ENCODE results near the gene LRMDA. TPM values are rescaled to one million over a fixed set of nuclear protein-coding genes. Genes with fewer than 3 reads are reported as not detected.

The LRMDA gene
- polyA plus RNA-seq, 3 donors: 39.8 to 59.6 (median 56.4) TPM

DNA sequence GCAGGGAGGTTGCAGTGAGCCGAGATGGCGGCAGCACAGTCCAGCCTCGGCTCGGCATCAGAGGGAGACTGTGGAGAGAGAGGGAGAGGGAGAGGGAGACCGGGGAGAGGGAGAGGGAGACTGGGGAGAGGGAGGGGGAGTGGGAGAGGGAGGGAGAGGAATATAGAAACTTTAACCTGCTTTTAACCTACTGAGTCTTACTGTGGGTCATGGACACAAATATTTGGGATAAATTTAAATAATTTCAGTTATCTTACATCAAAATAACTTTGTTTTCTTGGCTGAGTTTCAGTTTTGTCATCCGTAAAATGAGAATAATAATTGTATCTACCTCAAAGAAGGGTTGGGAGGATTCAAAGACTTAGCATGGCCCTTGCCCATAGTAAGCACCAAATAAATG, 319.8 kb downstream of the LRMDA start:
- Mint-ChIP-seq H3K4me1 (no peaks in the 10 kb centered on the region), H3K27me3 (ENCODE audit: low read depth in 3 of 3) (peaks cover 0 to 3% (median 0%) of the 10 kb centered on the region in 3 donors), H3K27ac (no peak overlapping the region), H3K9me3 (peaks cover 0 to 2% (median 0%) of the 10 kb centered on the region in 7 donors), H3K36me3 (peaks cover 4 to 18% of the 10 kb centered on the region in 2 donors), H3K4me3 (no peak overlapping the region)
- H3K4me3 ChIP-seq (replicated peaks in 1 of 3; ENCODE audit: low read depth in 2 of 3, low read length in 3 of 3): no peak overlapping the region
- H3K27me3 ChIP-seq (ENCODE audit: control insufficient read depth in 2 of 2, insufficient read depth in 2 of 2, low read length in 2 of 2): no peaks in the 10 kb centered on the region
- peaks cover 6% of the 10 kb centered on the region for H4K20me1 ChIP-seq (ENCODE audit: insufficient read depth, low read length)
- intact Hi-C loops (cut with micrococcal nuclease): no loop called here
- TF ChIP-seq, protein P1, sequence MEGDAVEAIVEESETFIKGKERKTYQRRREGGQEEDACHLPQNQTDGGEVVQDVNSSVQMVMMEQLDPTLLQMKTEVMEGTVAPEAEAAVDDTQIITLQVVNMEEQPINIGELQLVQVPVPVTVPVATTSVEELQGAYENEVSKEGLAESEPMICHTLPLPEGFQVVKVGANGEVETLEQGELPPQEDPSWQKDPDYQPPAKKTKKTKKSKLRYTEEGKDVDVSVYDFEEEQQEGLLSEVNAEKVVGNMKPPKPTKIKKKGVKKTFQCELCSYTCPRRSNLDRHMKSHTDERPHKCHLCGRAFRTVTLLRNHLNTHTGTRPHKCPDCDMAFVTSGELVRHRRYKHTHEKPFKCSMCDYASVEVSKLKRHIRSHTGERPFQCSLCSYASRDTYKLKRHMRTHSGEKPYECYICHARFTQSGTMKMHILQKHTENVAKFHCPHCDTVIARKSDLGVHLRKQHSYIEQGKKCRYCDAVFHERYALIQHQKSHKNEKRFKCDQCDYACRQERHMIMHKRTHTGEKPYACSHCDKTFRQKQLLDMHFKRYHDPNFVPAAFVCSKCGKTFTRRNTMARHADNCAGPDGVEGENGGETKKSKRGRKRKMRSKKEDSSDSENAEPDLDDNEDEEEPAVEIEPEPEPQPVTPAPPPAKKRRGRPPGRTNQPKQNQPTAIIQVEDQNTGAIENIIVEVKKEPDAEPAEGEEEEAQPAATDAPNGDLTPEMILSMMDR (IDR thresholded peaks at IDR 0.05): no peak
- no peak for DNase-seq
- H3K9me3 ChIP-seq (replicated peaks in 1 of 2; ENCODE audit: control insufficient read depth in 1 of 2, insufficient read depth in 1 of 2, low read length in 2 of 2): no peaks in the 10 kb centered on the region
- H3K4me2 ChIP-seq (replicated peaks; ENCODE audit: extremely low read depth, low read length, poor library complexity, severe bottlenecking): no peak overlapping the region
- WGBS (ENCODE audit: insufficient coverage): no CpG with 5 or more reads among the region's 6 CpGs
- no peaks in the 10 kb centered on the region for H3K79me2 ChIP-seq (ENCODE audit: insufficient read depth, low read length)
- H3K4me1 ChIP-seq (ENCODE audit: control insufficient read depth in 1 of 2, insufficient read depth in 2 of 2, low read length in 2 of 2): no peaks in the 10 kb centered on the region
- H3K9ac ChIP-seq (ENCODE audit: insufficient read depth, low read length, poor library complexity, severe bottlenecking): no peak overlapping the region
- H2AFZ ChIP-seq (ENCODE audit: insufficient read depth, low read depth, low read length, poor library complexity, severe bottlenecking): no peak overlapping the region
- peaks cover 1 to 2% of the 10 kb centered on the region in 2 donors for H3K36me3 ChIP-seq (replicated peaks in 1 of 2; ENCODE audit: control insufficient read depth in 1 of 2, insufficient read depth in 2 of 2, low read length in 2 of 2)
- H3K27ac ChIP-seq (ENCODE audit: low read depth in 1 of 2, low read length in 2 of 2): no peak overlapping the region

DNA sequence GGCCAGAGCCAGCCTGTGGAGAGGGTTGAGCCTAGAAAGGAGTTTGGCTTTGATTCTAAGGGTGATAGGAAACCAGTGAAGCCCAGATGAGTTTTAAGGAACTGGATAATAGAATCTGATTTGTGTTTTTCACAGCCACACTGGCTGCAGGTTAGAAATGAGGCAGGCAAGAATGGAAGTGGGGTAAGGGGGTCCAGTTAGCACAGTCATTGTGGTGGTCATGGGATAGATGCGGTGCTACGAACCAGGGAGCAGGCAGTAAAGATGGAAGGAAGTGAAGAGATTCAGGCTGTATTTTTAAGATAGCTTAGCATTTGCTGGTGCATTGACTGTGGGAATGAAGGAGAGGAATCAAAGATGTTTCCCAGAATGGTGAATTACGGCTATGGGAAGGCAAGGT, 322.2 kb downstream of the LRMDA start:
- Histone ChIP-seq H3K27me3 (ENCODE audit: control insufficient read depth in 2 of 2, insufficient read depth in 2 of 2, low read length in 2 of 2) (no peaks in the 10 kb centered on the region), H3K9me3 (replicated peaks in 1 of 2; ENCODE audit: control insufficient read depth in 1 of 2, insufficient read depth in 1 of 2, low read length in 2 of 2) (no peaks in the 10 kb centered on the region), H3K79me2 (ENCODE audit: insufficient read depth, low read length) (no peaks in the 10 kb centered on the region), H3K4me3 (replicated peaks in 1 of 3; ENCODE audit: low read depth in 2 of 3, low read length in 3 of 3) (no peak overlapping the region), H3K27ac (ENCODE audit: low read depth in 1 of 2, low read length in 2 of 2) (no peak overlapping the region), H3K4me1 (ENCODE audit: control insufficient read depth in 1 of 2, insufficient read depth in 2 of 2, low read length in 2 of 2) (no peaks in the 10 kb centered on the region), H2AFZ (ENCODE audit: insufficient read depth, low read depth, low read length, poor library complexity, severe bottlenecking) (no peak overlapping the region), H3K36me3 (replicated peaks in 1 of 2; ENCODE audit: control insufficient read depth in 1 of 2, insufficient read depth in 2 of 2, low read length in 2 of 2) (no peaks in the 10 kb centered on the region), H3K4me2 (replicated peaks; ENCODE audit: extremely low read depth, low read length, poor library complexity, severe bottlenecking) (no peak overlapping the region), H4K20me1 (ENCODE audit: insufficient read depth, low read length) (peaks cover 6% of the 10 kb centered on the region), H3K9ac (ENCODE audit: insufficient read depth, low read length, poor library complexity, severe bottlenecking) (no peak overlapping the region)
- Mint-ChIP-seq H3K4me3 (no peak overlapping the region), H3K9me3 (peaks cover 0 to 2% (median 0%) of the 10 kb centered on the region in 7 donors), H3K27ac (no peak overlapping the region), H3K36me3 (peaks cover 4 to 13% of the 10 kb centered on the region in 2 donors), H3K4me1 (no peaks in the 10 kb centered on the region), H3K27me3 (ENCODE audit: low read depth in 3 of 3) (peaks cover 0 to 3% (median 0%) of the 10 kb centered on the region in 3 donors)
- 21% methylated on average over 2 of the region's 3 CpGs for WGBS (ENCODE audit: insufficient coverage)
- no peak for DNase-seq
- TF ChIP-seq, protein P1 (IDR thresholded peaks at IDR 0.05): no peak
- intact Hi-C loops (cut with micrococcal nuclease): no loop called here

Data from CD14-positive monocyte (primary cell).